Measurements from ENCODE around the gene KLHL21. TPM values are rescaled to one million over a fixed set of nuclear protein-coding genes. Genes with fewer than 3 reads are reported as not detected.

Gene KLHL21
- total RNA-seq, 1 experiment from 2014 or later, result 27.5 TPM

GRCh38 chr1:6544831-6545230, 57.8 kb downstream of the KLHL21 start:
- TF ChIP-seq POLR2AphosphoS5 (IDR thresholded peaks at IDR 0.05; ENCODE audit: low read depth, low read length), result no peak
- no peak for TF ChIP-seq SRF (IDR thresholded peaks at IDR 0.05; ENCODE audit: low read depth)
- TF ChIP-seq, protein P1, sequence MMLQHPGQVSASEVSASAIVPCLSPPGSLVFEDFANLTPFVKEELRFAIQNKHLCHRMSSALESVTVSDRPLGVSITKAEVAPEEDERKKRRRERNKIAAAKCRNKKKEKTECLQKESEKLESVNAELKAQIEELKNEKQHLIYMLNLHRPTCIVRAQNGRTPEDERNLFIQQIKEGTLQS (IDR thresholded peaks at IDR 0.05), result no peak
- TF ChIP-seq FOSL1 (IDR thresholded peaks at IDR 0.05; ENCODE audit: low read depth), result no peak
- ChIA-PET RAD21 (ENCODE audit: low non-redundant PET in 1 of 2, low total read pairs in 2 of 2, uncharacterized antibody in 2 of 2, unreplicated experiment in 2 of 2) (no interaction called here), CTCF (no interaction called here), POLR2A (no interaction called here)
- no peak overlapping the region for H2AFZ ChIP-seq (ENCODE audit: low read depth, low read length, poor library complexity, severe bottlenecking)
- no TSS peak for BruUV-seq (replicated peaks)
- no peak overlapping the region for H3K4me2 ChIP-seq (ENCODE audit: low read length)
- peaks cover 12% of the 10 kb centered on the region; the same call in 1 of the 2 replicates for H4K20me1 ChIP-seq (ENCODE audit: insufficient read depth)
- H3K4me3 ChIP-seq (replicated peaks in 1 of 2; ENCODE audit: low read depth in 1 of 2, low read length in 2 of 2), result no peak overlapping the region
- H3K9me2 ChIP-seq (ENCODE audit: insufficient read depth), result no peaks in the 10 kb centered on the region
- ATAC-seq (no peak), DNase-seq (ENCODE audit: low read depth, low spot score) (no peak)
- H3K4me1 ChIP-seq (ENCODE audit: control insufficient read depth in 1 of 2, insufficient read depth in 2 of 2, low read length in 2 of 2), result no peaks in the 10 kb centered on the region
- H3K79me2 ChIP-seq (ENCODE audit: insufficient read depth, low read length), result peaks cover 44% of the 10 kb centered on the region
- H3K27ac ChIP-seq (ENCODE audit: low read depth, low read length), result no peak overlapping the region
- no peaks in the 10 kb centered on the region for H3K9me3 ChIP-seq (ENCODE audit: control insufficient read depth in 1 of 2, insufficient read depth in 1 of 2, low read depth in 1 of 2, low read length in 2 of 2)
- no peaks in the 10 kb centered on the region for H3K27me3 ChIP-seq (ENCODE audit: insufficient read depth, low read length)
- intact Hi-C loops (cut with micrococcal nuclease), result no loop called here
- no peak overlapping the region for H3K9ac ChIP-seq (ENCODE audit: low read length)
- H3K36me3 ChIP-seq (ENCODE audit: control insufficient read depth in 1 of 2, insufficient read depth in 2 of 2, low read length in 2 of 2), result peaks cover 41 to 53% of the 10 kb centered on the region in 2 experiments

Other genes with a start within 250 kb of the KLHL21 start
- gene ACOT7, start 209.1 kb downstream of the KLHL21 start, total RNA-seq (2021; ENCODE audit: unreplicated experiment), result 162 TPM
- 8.4 TPM for gene HES2, start 182.9 kb downstream of the KLHL21 start, total RNA-seq (2021; ENCODE audit: unreplicated experiment)
- 114 TPM for gene ESPN, start 178.1 kb downstream of the KLHL21 start, total RNA-seq (2021; ENCODE audit: unreplicated experiment)
- gene TNFRSF25, start 136.7 kb downstream of the KLHL21 start, total RNA-seq (2021; ENCODE audit: unreplicated experiment), result 27.5 TPM
- gene PLEKHG5, start 111.2 kb downstream of the KLHL21 start, total RNA-seq (2021; ENCODE audit: unreplicated experiment), result 33.0 TPM
- 46.4 TPM for gene NOL9, start 48.4 kb downstream of the KLHL21 start, total RNA-seq (2021; ENCODE audit: unreplicated experiment)
- gene TAS1R1, start 47.6 kb downstream of the KLHL21 start, total RNA-seq (2021; ENCODE audit: unreplicated experiment), result not detected
- gene ZBTB48, start 22.9 kb downstream of the KLHL21 start, total RNA-seq (2021; ENCODE audit: unreplicated experiment), result 41.9 TPM
- gene PHF13, start 10.9 kb upstream of the KLHL21 start, total RNA-seq (2021; ENCODE audit: unreplicated experiment), result 25.8 TPM
- 23.1 TPM for gene THAP3, start 22.0 kb upstream of the KLHL21 start, total RNA-seq (2021; ENCODE audit: unreplicated experiment)
- 75.6 TPM for gene DNAJC11, start 98.9 kb upstream of the KLHL21 start, total RNA-seq (2021; ENCODE audit: unreplicated experiment)
- gene CAMTA1, start 182.6 kb upstream of the KLHL21 start, total RNA-seq (2021; ENCODE audit: unreplicated experiment), result 69.5 TPM